ENCODE measurements around the gene PYCR2.

Gene PYCR2

DNA sequence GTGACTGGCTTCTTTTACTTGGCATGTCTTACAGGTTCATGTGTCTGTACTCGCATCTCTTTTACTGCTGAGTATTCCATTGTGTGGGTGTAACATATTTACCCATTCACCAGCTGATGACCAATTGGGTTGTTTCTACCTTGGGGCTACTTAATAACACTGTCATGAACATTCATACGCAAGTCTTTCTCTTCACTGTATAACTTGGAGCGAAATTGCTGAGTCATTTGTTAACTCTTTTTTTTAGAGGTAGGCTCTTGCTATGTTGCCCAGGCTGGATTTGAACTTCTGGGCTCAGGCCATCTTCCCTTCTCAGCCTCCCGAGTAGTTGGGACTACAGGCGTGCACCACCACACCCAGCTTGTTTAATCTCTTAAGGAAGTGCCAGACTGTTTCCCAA lies 6.5 kb downstream of the PYCR2 start:
- no peak for DNase-seq

DNA sequence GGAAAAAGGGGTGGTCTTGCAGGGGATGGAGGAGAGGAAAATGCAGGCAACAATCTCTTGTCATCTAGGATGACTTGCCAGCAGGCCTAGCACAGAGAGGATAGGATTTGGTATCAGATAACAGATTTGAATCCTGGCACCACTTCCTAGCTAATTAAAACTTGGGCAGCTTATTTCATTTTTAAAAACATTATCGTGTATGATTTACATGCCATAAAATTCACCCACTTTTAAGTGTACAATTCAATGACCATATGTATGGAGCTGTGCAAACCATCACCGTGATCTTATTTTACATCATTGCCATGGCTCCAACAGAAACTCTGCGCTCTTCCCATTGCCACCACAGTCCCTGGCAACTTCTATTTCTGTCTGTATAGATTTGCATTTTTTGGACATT lies 6.9 kb downstream of the PYCR2 start:
- no peak for DNase-seq

DNA sequence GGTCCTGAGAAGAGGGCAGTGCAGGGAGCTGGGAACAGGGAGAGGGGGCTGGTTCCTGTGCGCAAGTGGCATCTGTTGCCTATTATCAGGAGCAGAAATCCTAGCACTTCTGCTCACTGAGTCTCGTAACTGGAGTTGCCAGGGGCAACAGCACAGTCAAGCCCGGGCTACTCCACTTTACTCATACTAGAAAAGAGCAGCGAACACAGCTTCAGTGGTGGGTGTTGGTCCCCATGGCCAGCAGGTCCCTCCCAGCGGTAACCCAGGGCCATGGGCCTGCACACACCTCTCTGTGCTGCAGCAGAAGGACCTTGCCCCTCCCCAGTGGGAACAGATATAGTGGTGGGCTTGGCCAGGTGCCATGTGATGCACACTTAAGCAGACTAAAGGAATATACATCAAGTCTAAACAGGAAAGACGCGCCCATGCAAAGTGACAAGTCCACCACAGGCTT lies 8.5 kb downstream of the PYCR2 start:
- DNase-seq = no peak

DNA sequence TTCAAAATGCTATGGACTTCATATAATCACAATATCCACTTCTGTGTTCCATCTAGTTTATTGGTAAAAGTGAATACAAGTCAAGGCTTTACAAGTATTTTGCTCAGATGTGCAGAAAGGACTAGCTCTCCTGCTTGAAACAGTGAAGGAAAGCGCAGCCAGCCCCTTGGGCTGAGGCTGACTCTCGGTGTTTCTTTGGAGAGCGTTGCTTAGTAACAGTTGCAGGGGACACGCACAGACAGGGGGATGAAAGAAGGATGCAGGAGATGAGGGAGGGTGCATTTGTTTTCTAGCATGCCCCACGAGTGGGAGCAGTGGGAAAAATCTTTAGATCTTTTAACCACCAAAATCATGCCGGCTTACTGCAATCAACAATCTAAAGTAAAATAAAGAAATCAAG lies 9.1 kb downstream of the PYCR2 start:
- no peak for DNase-seq

DNA sequence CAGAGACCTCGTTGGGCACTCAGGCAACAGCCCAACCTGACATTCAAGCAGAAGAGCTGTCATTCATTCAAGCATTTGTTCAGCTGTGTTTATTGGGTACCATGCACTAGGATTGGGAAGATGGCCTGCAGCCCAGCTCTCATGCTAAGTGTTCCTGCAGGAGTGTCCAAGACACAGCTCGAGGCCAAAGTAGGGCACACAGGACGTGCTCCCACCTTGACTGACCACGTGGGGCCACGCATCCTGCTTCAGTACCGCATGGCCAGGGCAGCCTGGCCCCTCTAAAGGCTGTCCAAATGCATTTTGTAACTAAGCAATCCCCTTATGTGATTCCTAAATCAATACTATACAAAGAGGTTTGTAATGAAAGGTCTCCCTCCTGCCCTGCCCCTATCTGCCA lies 9.7 kb downstream of the PYCR2 start:
- no peak for DNase-seq

DNA sequence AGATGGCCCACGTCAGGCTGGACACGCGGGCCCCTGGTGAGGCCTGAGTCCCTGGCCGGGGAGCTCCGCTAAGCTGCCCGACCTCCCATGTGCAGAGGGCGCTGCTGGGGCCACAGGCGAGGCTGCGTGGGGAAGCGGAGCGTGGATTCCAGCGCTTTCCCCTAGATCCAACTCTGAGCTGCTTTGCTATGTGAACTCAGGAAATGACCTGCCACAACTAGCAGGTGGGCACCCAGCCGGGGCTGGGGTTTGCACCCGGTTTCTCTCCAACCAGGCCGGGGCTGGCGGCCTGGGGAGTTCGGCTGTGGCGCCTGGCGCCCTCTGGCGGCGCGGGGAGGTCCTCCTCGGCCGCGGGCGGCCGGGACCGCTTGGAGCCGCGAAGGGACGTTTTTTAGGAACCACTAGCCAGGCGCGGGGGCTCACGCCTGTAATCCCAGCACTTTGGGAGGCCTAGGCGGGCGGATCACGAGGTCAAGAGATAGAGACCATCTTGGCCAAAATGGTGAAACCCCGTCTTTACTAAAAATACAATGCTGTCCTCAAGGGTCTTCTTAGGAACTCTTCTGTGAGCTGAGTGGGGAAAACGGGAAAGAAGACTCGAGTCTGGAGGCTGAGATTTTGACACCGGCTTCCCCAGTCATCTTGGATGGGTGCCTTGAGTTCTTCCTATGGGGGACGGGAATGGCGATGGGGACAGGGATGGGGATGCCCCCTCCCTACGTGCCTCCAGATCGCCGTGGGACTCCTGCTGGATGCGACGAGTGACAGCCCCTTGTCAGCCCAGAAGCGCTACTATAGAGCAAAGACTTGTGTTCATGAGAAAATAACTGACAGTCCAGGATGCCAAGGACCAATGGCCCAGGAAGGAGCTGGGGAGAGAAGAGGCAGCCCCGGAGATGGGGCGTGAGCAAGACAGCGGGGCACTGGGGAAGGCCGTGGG lies 12.6 kb downstream of the PYCR2 start:
- DNase-seq = peak; percentile 80

DNA sequence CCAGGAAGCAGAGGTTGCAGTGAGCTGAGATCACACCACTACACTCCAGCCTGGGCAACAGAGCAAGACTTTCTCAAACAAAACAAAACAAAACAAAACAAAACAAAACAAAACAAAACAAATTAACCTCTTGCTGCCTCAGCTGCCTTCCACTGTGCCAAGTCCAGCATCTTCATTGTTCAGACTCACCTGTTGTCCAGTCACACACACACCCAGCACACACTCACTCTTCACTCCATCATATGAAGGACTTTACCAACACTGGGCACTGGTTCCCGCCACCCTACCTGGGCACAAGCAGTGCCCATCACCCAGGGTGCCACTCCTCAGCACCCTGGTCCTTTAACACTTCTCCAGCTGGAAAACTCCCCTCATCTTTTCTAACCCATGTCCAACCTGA lies 14.6 kb downstream of the PYCR2 start:
- no peak for DNase-seq

DNA sequence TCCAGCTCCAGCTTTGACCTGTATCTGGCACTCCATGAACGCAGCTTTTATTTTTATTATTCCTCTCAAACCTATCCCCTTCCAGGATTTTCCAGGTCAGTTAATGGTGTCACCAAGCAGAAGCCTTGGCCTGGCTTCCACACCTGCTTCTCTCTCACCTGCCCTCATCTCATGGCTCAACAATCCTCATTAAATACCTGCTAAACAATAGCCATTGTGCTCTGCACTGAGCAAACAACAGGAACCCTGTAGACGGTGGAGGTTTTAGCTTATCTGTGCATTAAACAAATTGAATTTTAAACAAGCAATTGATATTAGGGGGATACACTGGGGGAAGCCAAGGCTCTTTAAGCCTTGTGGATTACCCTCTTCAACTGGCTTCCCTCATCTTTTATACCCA lies 15.3 kb downstream of the PYCR2 start:
- no peak for DNase-seq

DNA sequence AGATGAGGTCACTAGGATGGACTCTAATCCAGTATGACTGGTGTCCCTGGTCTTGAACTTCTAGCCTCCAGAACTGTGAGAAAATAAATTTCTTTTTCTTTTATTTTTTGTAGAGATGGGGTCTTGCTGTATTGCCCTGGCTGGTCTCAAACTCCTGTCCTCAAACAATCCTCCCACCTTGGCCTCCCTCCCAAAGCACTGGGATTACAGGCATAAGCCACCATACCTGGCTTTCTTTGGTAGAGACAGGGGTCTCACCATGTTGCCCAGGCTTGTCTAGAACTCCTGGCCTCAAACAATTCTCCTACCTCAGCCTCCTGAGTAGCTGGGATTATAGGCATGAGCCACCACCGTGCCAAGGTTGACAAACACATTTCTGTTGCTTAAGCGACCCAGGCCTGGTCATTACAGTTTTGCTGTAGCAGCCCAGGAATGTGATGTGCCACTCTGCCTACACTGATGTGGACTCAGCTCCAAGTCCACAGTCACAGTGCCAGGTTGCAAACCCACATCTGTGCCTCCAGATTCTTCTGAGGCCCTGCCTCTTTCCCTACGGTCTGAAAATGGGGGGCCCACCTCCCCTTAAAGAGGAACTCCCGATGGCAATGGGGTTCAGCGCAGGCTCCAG lies 15.9 kb downstream of the PYCR2 start:
- DNase-seq = no peak

DNA sequence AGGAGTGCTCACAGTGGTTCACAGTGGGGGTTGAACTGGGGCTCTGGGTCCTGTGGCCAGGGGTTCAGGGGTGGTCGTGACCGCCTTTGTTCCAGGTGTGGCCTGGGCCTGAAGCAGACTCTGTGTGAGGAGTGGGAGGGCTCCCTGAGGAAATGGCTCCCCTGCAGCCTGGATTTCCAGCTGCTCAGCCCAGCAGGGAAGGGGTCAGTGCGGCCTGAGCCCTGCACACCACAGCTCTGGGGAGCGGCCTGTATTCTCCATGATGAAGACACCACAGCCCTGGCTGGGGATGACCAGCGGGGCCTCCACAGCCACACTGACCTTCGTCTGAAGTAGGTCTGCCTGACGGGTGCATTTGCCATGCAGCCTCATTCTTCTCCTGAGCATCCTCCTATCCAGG lies 16.7 kb downstream of the PYCR2 start:
- DNase-seq = no peak

DNA sequence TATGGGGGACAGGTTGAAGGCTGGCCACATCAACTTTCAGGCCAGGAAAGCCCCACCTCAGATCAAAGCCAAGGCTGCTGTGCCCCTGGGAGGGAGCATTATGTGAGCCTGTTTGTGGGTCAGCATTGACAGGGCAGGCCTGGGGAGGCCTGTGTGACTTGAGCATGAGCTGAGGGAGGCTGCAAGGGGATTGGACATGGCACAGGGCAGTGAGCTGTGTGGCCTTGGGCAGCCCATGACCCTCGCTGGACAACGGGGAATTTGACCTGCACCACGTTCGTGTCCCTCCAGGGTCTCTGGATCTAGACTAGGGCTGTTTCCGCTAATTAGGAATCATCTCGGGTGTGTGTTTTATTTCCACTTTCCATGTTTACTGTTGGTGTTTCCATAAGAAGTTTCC lies 17.6 kb downstream of the PYCR2 start:
- no peak for DNase-seq

DNA sequence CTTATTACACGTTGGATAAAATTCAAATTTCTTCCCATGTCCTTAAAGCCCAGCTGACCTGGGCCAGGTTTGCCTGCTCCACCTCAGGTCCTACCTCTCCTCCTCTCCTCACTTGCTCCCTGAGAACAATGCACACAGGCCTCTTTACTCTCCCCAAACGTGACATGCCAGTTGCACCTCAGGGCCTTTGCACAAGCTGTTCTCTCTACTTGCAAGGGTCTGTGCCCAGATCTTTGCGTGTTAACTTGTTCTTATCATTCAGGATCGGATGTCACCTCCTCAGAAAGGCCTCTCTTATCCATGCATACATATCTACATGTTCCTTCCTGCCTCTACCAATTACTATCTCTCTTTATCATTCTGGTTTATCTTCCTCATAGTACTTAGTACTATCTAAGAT lies 20.4 kb downstream of the PYCR2 start:
- DNase-seq = no peak

DNA sequence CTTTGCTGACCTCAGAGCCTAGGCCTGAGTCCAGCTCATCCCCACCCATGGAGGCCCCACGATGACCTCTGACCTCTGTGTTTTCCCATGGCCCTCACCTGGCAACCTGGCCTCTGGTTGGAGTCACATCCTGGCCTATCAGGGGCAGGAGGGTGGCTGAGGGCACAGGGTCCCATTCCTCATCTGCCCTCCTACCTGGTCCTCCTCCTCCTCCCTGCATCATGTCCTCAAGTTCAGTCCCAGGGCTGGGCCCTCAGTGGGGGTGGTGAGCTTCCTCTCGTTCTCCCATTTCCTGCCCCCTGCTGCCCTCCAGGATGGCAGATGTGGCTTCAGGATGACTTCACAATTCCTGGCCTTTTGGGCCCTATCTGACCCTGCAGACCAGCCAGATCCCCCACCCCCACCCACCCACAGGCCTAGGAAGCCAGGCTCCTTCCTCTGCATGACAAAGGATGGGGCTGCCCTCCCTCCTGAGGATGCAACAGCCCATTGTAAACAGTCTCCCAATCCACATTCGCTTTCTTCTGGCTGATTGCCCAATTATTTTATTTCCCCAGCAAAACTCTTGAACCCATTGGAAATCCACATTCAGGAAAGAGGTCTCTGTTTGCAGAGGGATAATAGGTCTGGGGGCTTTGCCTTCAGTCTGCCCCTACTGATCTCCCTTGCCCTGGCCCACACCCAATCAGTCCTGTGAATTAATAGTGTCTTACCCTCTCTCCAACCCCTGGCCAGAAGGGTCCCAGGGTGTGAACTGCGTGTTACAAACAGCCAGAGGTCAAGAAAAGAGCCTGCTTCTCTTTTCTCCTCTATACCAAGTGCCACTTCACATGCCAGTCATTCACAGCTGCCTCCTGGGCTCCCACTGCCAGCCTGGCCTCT lies 24.8 kb downstream of the PYCR2 start:
- no peak for DNase-seq

DNA sequence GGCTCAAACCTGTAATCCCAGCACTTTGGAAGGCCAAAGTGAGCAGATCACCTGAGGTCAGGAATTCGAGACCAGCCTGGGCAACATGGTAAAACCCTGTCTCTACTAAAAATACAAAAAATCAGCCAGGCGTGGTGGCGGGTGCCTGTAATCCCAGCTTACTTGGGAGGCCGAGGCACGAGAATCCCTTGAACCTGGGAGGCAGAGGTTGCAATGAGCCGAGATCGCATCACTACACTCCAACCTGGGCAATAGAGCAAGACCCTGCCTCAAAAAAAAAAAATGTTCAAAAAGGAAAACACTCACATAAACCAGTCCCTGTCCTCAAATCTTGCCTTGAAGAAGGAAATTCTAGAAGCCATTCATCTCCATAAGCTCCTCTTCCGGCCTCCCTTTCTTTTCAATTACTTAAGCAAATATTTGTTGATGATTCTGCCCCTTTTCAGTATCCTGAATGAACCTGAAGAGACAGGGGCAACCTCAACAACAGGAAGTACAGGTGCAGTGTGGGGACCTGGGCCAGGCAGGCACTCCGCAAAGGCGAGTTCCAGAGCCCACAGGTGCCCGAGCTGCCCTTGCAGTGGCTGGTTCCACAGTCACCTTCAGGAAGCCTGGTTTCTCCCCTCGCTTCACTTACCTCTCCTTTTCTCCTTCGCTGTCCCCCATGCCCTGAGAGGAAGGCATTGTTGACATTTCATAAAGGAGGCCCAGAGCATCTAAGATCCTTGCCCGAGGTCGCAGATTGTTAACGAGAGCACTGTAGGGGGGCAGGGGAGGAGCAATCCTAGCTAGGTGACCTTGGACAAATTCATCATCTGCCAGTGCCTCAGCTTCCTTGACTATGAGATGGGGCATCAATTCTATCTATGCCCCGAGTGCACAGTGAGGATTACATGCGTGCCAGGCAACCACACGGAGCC lies 26.2 kb downstream of the PYCR2 start:
- DNase-seq = no peak

DNA sequence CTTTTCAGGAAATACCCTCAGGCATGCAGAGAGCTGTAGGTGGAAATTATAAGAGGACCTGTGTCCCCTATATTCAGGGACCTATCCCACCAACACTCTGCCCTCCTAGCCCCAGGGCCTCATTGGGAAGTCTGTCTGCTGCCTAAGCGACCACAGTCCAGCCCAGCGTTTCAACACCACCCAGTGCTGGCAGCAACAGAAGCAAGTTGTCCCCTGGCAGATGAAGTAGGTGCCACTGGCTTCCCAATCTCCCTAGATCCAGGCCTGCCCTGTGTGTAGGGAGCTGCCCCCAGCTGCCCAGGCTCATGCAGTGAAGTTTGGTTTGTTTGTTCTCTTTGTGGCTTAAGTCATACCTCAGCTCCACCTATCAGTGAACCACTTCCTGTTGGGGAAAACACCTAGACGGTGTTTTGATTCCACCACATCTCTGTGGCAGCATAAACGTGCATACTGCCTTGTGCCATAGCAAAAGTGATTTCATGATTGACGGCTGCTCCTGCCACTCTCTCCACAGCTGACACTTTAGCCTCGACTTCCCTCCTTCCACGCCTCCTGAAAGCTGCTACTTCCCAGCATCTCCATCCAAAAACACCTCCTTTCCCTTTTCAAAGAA lies 27.0 kb downstream of the PYCR2 start:
- peak; percentile 71 for DNase-seq

DNA sequence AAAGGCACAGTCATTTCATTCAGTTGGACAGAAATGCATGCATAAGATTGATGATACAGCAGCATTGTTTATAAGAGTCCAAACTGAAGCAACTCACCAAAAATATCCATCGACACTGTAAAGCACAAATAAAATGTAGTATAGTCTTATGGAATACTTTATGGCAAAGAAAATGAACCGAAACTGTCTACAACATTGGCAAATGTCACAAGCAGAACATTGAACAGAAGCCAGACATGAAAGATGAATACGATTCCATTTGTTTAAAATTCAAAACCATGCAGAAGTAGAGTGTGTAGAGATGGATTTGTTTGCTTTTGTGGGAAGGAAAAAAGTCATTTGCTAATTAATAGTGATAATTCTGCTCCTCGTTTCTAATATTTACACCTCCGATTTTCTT lies 27.6 kb downstream of the PYCR2 start:
- DNase-seq = no peak

DNA sequence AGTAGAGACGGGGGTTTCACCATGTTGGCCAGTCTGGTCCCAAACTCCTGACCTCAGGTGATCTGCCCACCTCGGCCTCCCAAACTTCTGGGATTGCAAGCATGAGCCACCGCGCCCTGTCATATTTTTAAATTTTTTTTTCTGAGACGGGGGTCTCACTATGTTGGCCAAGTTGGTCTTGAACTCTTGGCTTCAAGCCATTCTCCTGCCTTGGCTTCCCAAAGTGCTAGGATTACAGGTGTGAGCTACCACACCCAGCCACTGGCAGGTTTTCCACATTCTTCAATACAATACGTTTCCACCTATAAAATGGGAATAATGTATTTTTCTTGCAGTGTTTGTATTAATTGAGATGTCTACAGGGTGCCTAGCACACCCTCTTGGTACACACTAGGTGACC lies 31.7 kb downstream of the PYCR2 start:
- no peak for DNase-seq

DNA sequence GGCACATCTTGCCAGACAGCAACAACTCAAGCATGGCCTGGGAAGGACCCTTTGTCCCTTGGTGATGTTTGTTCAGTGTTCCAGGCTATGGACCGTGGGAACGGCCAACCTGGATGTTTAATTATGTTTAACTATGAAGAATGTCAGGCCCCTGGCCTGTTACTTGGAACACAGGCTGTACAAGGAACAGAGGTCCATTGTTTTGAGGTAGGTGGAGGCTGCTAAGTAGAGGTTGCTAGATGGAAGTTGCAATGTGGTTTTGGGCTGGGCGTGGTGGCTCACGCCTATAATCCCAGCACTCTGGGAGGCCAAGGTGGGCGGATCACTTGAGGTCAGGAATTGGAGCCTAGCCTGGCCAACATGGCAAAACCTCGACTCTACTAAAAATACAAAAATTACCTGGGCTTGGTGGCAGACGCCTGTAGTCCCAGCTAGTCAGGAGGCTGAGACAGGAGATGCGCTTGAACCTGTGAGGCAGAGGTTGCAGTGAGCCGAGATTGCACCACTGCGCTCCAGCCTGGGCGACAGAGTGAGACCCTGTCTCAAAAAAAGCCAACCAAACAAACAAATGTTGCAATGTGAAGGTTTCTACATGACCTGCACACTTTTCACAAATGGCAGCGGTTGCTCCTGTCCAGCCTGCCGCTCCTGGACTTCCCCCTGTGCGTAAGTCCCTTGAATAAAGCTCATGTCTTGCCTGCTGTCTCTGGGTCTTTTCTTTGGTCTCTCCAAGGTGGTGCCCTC lies 32.6 kb downstream of the PYCR2 start:
- DNase-seq = no peak

DNA sequence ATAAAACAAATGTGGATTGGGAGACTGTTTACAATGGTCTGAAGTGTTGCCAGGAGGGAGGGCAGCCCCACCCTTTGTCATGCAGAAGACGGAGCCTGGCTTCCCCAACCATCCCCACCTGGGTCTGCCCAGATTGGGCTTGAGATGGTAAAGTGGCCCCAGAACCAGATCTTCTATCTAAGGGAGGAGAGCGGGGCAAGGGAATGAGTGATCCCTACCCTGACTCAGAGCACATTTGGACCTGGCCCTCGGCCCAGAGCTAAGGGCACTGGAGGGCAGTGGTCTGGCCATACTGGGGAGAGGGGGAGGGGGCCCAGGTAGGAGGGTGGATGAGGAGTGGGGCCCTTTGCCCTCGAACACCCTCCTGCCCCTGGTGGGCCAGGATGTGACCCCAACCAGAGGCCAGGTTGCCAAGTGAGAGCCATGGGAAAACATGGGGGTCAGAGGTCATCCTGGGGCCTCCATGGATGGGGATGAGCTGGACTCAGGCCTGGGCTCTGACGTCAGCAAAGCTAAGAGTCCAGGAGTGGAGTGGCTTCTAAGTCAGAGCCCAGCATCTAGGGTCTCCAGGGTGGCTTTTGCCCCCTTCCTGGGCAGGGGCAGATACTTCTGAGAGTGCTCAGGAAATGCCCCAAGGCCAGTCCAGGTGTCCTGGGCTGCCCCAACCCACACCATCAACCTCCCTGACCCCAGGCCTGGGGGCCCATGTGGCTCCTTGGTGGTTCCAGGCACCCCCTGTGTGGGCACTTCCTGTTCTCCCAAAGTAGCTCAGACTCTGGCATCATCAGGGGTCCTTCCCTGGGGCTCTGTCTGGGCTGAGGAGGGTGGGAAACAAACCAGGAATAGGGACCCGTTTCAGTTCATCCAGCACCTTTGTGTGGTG lies 33.5 kb downstream of the PYCR2 start:
- no peak for DNase-seq

DNA sequence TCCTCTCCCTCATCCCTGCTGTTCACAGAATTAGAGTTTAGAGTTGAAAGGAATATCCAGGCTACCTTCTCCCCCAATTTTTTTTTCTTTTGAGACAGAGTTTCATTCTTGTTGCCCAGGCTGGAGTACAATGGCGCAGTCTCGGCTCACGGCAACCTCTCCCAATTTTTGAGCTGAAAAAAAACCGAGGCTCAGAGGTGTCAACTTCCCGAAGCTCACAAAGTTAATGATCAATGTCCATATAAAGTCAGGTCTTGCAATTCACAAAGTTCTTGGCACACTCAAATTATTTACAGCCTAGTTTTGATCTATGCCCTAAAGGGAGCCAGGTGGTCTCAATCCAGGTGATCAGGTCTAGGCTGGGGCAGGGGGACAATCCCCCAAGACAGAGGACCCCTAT lies 34.3 kb downstream of the PYCR2 start:
- no peak for DNase-seq
